GM18951 (cell line): Measurements from ENCODE around the gene UPF2.

Source experiments
- POLR2A ChIP-seq: IDR thresholded peaks from 4 replicates; pipeline ENCODE4 v1.6.1; 2011; ENCODE audit warnings: mild to moderate bottlenecking; ENCODE audit not compliant: insufficient read length, insufficient read depth; ENCODE audit errors: extremely low read depth
- in situ Hi-C: fragments of 300-500 bp; cut with MboI; formaldehyde crosslinking; loops from one replicate; pipeline ENCODE4 v1.12.0; 2022; ENCODE audit warnings: low sequenced_read_pairs, mixed read lengths, inconsistent platforms; ENCODE audit not compliant: unreplicated experiment

The UPF2 gene

GRCh38 chr10:11876805-11877590, 165.6 kb downstream of the UPF2 start:
- no peak for TF ChIP-seq POLR2A
- in situ Hi-C loops: no loop called here

GRCh38 chr10:11876324-11876723, 166.3 kb downstream of the UPF2 start:
- no peak for TF ChIP-seq POLR2A
- in situ Hi-C loops: no loop called here

GRCh38 chr10:11875494-11876281, 166.9 kb downstream of the UPF2 start:
- in situ Hi-C loops: no loop called here
- TF ChIP-seq POLR2A: no peak

GRCh38 chr10:11874568-11875493, 167.8 kb downstream of the UPF2 start:
- in situ Hi-C loops: no loop called here
- no peak for TF ChIP-seq POLR2A

GRCh38 chr10:11871466-11871865, 171.1 kb downstream of the UPF2 start:
- TF ChIP-seq POLR2A: no peak

GRCh38 chr10:11870900-11871400, 171.7 kb downstream of the UPF2 start:
- TF ChIP-seq POLR2A: no peak
- in situ Hi-C loops: no loop called here

More at GRCh38 chr10:11871466-11871865, 171.1 kb downstream of the UPF2 start:
- in situ Hi-C loops: no loop called here

GRCh38 chr10:11870461-11870780, 172.2 kb downstream of the UPF2 start:
- TF ChIP-seq POLR2A: no peak
- in situ Hi-C loops: no loop called here
